NCI-H82 (cell line): ENCODE measurements around the gene APBB2.
"Not testable (repeated sequence)": the region's sequence is repeated elsewhere in the genome, so short reads cannot be mapped to it uniquely, and the experiment has no call there.

ENCODE experiments used
- DNase-seq: peaks from one replicate; lab custom pipeline; 2025; lab: John Stamatoyannopoulos, UW

Gene APBB2

GRCh38 chr4:40938337-40938736 is 276.0 kb downstream of the APBB2 start:
- DNase-seq: no peak

- no peak for DNase-seq
Observed at GRCh38 chr4:40937140-40937725, 277.1 kb downstream of the APBB2 start.

GRCh38 chr4:40934676-40935075 is 279.7 kb downstream of the APBB2 start:
- DNase-seq: no peak

GRCh38 chr4:40933272-40934053 is 280.9 kb downstream of the APBB2 start:
- DNase-seq: no peak

GRCh38 chr4:40931841-40932240 is 282.5 kb downstream of the APBB2 start:
- no peak for DNase-seq

- no peak for DNase-seq
Observed at GRCh38 chr4:40931238-40931637, 283.1 kb downstream of the APBB2 start.

GRCh38 chr4:40927074-40927473 is 287.3 kb downstream of the APBB2 start:
- no peak for DNase-seq

GRCh38 chr4:40924793-40925117 is 289.6 kb downstream of the APBB2 start:
- DNase-seq: no peak

- peak; percentile 65 for DNase-seq
Observed at GRCh38 chr4:40924096-40924792, 290.1 kb downstream of the APBB2 start.

GRCh38 chr4:40923316-40924095 is 290.8 kb downstream of the APBB2 start:
- no peak for DNase-seq

GRCh38 chr4:40919976-40920375 is 294.4 kb downstream of the APBB2 start:
- not testable (repeated sequence) for DNase-seq

- DNase-seq: peak; percentile 59
Observed at GRCh38 chr4:40918330-40918729, 296.0 kb downstream of the APBB2 start.

GRCh38 chr4:40916880-40917279 is 297.5 kb downstream of the APBB2 start:
- peak; percentile 51 for DNase-seq

- no peak for DNase-seq
Observed at GRCh38 chr4:40916218-40916555, 298.2 kb downstream of the APBB2 start.

GRCh38 chr4:40915318-40916217 is 298.8 kb downstream of the APBB2 start:
- DNase-seq: no peak

GRCh38 chr4:40912460-40913184 is 301.7 kb downstream of the APBB2 start:
- DNase-seq: no peak

GRCh38 chr4:40910706-40911105 is 303.6 kb downstream of the APBB2 start:
- no peak for DNase-seq

GRCh38 chr4:40909363-40909876 is 304.9 kb downstream of the APBB2 start:
- DNase-seq: peak; percentile 38

GRCh38 chr4:40908702-40909362 is 305.5 kb downstream of the APBB2 start:
- peak; percentile 90 for DNase-seq

GRCh38 chr4:40908297-40908696 is 306.0 kb downstream of the APBB2 start:
- DNase-seq: no peak
